HepG2 (cell line): ENCODE data around the gene FANCG. TPM values are rescaled to one million over a fixed set of nuclear protein-coding genes. Genes with fewer than 3 reads are reported as not detected.

ENCODE experiments used
- BCL3 ChIP-seq: sonication (generic); formaldehyde crosslinking; IDR thresholded peaks from 2 replicates; pipeline ENCODE4 v1.5.1; 2020; ENCODE audit warnings: mild to moderate bottlenecking, missing genetic modification reagents, moderate library complexity
- BHLHE40 ChIP-seq: IDR thresholded peaks from 2 replicates; pipeline ENCODE4 v1.6.1; 2011; ENCODE audit warnings: low read length, improper control_type of control experiment
- CSRNP2 ChIP-seq: sonication (generic); formaldehyde crosslinking; conservative IDR thresholded peaks from 2 replicates; pipeline ENCODE4 v1.8.0; 2022; ENCODE audit warnings: low read depth, missing genetic modification reagents
- EED ChIP-seq: sonication (generic); formaldehyde crosslinking; IDR thresholded peaks from 2 replicates; pipeline ENCODE4 v1.5.0; 2020; ENCODE audit warnings: mild to moderate bottlenecking, missing genetic modification reagents
- GABPA ChIP-seq, 2 experiments: IDR thresholded peaks; 2 replicates each; pipeline ENCODE4 v1.6.1; 2011 to 2016; ENCODE audit warnings: low read depth in 2 of 2, low read length in 1 of 2, missing biosample characterization in 1 of 2, missing genetic modification characterization in 1 of 2
- GTF2F1 ChIP-seq: fragments of 150-350 bp; IDR thresholded peaks from 2 replicates; pipeline ENCODE4 v1.6.1; 2014; ENCODE audit warnings: low read length
- IRX3 ChIP-seq: sonication (generic); formaldehyde crosslinking; IDR thresholded peaks from 2 replicates; pipeline ENCODE4 v1.8.1; 2023; ENCODE audit warnings: mild to moderate bottlenecking, low read depth, missing genetic modification reagents, borderline replicate concordance
- KAT7 ChIP-seq: IDR thresholded peaks from 2 replicates; pipeline ENCODE4 v1.6.1; 2018; ENCODE audit warnings: borderline replicate concordance, missing compliant biosample characterization
- KLF6 ChIP-seq: IDR thresholded peaks from 2 replicates; pipeline ENCODE4 v1.8.0; 2016; ENCODE audit warnings: missing biosample characterization, missing genetic modification reagents
- NFATC3 ChIP-seq: sonication (generic); formaldehyde crosslinking; IDR thresholded peaks from 2 replicates; pipeline ENCODE4 v1.5.1; 2020; ENCODE audit warnings: mild to moderate bottlenecking, missing genetic modification reagents
- POGZ ChIP-seq: sonication (generic); formaldehyde crosslinking; IDR thresholded peaks from 2 replicates; pipeline ENCODE4 v1.4.0; 2020; ENCODE audit warnings: mild to moderate bottlenecking, missing genetic modification reagents
- PTBP1 ChIP-seq: fragments of 200-400 bp; formaldehyde crosslinking; IDR thresholded peaks from 2 replicates; pipeline ENCODE4 v1.6.1; 2018; ENCODE audit warnings: low read length, low read depth; ENCODE audit not compliant: poor library complexity, severe bottlenecking
- SP1 ChIP-seq, 2 experiments: fragments of 450-650 bp in 1 of 2; sonication (generic) in 1 of 2; formaldehyde crosslinking in 1 of 2; IDR thresholded peaks; 2 replicates each; pipeline versions ENCODE4 v1.4.0 to v1.6.1; 2016 to 2020; ENCODE audit warnings: missing genetic modification reagents in 1 of 2
- SRSF1 ChIP-seq: fragments of 200-400 bp; formaldehyde crosslinking; optimal IDR thresholded peaks from 2 replicates; pipeline ENCODE3; 2017; ENCODE audit warnings: mild to moderate bottlenecking, low read depth, low read length, moderate library complexity
- TRIM22 ChIP-seq: fragments of 450-650 bp; IDR thresholded peaks from 2 replicates; pipeline ENCODE4 v1.6.1; 2017
- WIZ ChIP-seq: sonication (generic); formaldehyde crosslinking; IDR thresholded peaks from 2 replicates; pipeline ENCODE4 v1.5.1; 2020; ENCODE audit warnings: mild to moderate bottlenecking, missing genetic modification reagents
- XRCC5 ChIP-seq: fragments of 200-400 bp; formaldehyde crosslinking; optimal IDR thresholded peaks from 2 replicates; pipeline ENCODE3; 2017; ENCODE audit warnings: mild to moderate bottlenecking, low read length
- ZBTB1 ChIP-seq: sonication (generic); formaldehyde crosslinking; IDR thresholded peaks from 2 replicates; pipeline ENCODE4 v1.4.0; 2020; ENCODE audit warnings: missing genetic modification reagents, borderline replicate concordance
- ZBTB20 ChIP-seq: sonication (generic); formaldehyde crosslinking; IDR thresholded peaks from 2 replicates; pipeline ENCODE4 v1.8.1; 2023; ENCODE audit warnings: missing genetic modification reagents, low read depth, mild to moderate bottlenecking, borderline replicate concordance
- ZMYM4 ChIP-seq: sonication (generic); formaldehyde crosslinking; IDR thresholded peaks from 2 replicates; pipeline ENCODE4 v1.8.1; 2023; ENCODE audit warnings: mild to moderate bottlenecking, missing genetic modification reagents
- ZNF138 ChIP-seq: sonication (generic); formaldehyde crosslinking; IDR thresholded peaks from 2 replicates; pipeline ENCODE4 v1.5.0; 2020; ENCODE audit warnings: mild to moderate bottlenecking, low read depth, missing genetic modification reagents
- ZNF143 ChIP-seq: sonication (generic); formaldehyde crosslinking; IDR thresholded peaks from 2 replicates; pipeline ENCODE4 v1.4.0; 2020; ENCODE audit warnings: missing genetic modification reagents
- ZNF563 ChIP-seq: sonication (generic); formaldehyde crosslinking; IDR thresholded peaks from 2 replicates; pipeline ENCODE4 v1.8.0; 2022; ENCODE audit warnings: mild to moderate bottlenecking, moderate library complexity, missing genetic modification reagents
- ZNF710 ChIP-seq: sonication (generic); formaldehyde crosslinking; IDR thresholded peaks from 2 replicates; pipeline ENCODE4 v1.5.0; 2020; ENCODE audit warnings: mild to moderate bottlenecking, missing genetic modification reagents, borderline replicate concordance
- polyA plus RNA-seq, 8 experiments: library from polyadenylated mRNA; depleted of rRNA in 3 of 8; stranded (reverse) in 7 of 8; unstranded in 1 of 8; fragments of >200 nt; fragmentation: Illumina TruSeq in 4 of 8; extraction: Trizol in 4 of 8; gene quantifications; 2 replicates each; pipeline versions ENCODE4 v1.2.1 to v1.2.3, GENCODE V29; 2011 to 2016; ENCODE audit warnings: low read depth in 4 of 8, missing spikeins in 1 of 8, mixed read lengths in 1 of 8; ENCODE audit not compliant: insufficient read depth in 1 of 8
- total RNA-seq, 5 experiments: library from RNA; depleted of rRNA; stranded (reverse); fragments of >200 nt; fragmentation: Illumina TruSeq; extraction: Trizol; gene quantifications; 2 replicates each; pipeline ENCODE4 v1.2.3, GENCODE V29; 2016; ENCODE audit warnings: low read depth in 1 of 5

Gene FANCG
- total and polyA plus RNA-seq, 2 of the 13 experiments (the other 11 are each of a cell fraction or from before 2014, with no cell fraction given): 14.4 to 45.1 TPM

- TF ChIP-seq ZNF710 (CRISPR knock-in tag) (peak; percentile 79; the same call in 1 of the 2 replicates), KLF6 (CRISPR knock-in tag) (peak; percentile 59; the same call in 1 of the 2 replicates), SRSF1 (peak; percentile 77), GTF2F1 (no peak), BCL3 (peak; percentile 88), ZBTB20 (peak; percentile 88; the same call in 1 of the 2 replicates), EED (peak; percentile 92), ZNF143 (peak; percentile 51), XRCC5 (peak; percentile 96), ZBTB1 (CRISPR knock-in tag) (no peak), CSRNP2 (no peak), ZNF138 (peak; percentile 90; the same call in 1 of the 2 replicates), BHLHE40 (peak; percentile 40; the same call in 1 of the 2 replicates), WIZ (CRISPR knock-in tag) (no peak), IRX3 (CRISPR knock-in tag) (no peak), TRIM22 (no peak), ZMYM4 (CRISPR knock-in tag) (peak; percentile 95), NFATC3 (no peak), KAT7 (CRISPR knock-in tag) (no peak; the same call in 1 of the 2 replicates), GABPA (IDR thresholded peaks at IDR 0.05; ENCODE audit: low read depth, low read length) (peak; percentile 78), GABPA (CRISPR knock-in tag; IDR thresholded peaks at IDR 0.05; ENCODE audit: low read depth) (peak; percentile 94), ZNF563 (CRISPR knock-in tag) (peak; percentile 91), PTBP1 (peak; percentile 34), POGZ (CRISPR knock-in tag) (peak; percentile 86), SP1 (IDR thresholded peaks at IDR 0.05) (no peak), SP1 (CRISPR knock-in tag; IDR thresholded peaks at IDR 0.05) (peak; percentile 74)
Observed at GRCh38 chr9:35096035-35096849, 16.5 kb upstream of the FANCG start, which contains the start of gene PIGO (continued).
